ENCODE results near the gene EMP2. TPM values are rescaled to one million over a fixed set of nuclear protein-coding genes. Genes with fewer than 3 reads are reported as not detected.

Gene EMP2
- polyA plus RNA-seq, 1 donor = 17.0 TPM

DNA sequence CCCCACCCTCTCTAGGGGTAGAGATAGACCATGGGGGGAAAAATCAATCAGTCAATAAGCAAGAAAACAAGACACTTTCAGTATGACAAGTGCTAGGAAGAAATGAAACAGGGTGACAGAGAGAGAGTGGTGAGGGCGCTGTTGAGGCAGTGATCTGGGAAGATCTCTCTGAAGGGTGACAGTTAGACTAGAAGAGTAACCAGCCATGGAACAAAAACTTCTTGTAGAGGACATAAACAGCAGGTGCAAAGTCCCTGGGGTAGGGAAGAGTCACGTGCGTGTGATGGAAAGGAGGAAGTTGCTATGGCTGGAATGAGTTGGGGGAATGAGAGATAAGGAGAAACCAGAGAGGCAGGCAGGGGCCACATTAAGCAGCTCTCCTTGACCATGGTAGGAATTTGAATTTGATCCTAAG, 16.8 kb upstream of the EMP2 start:
- WGBS (ENCODE audit: insufficient coverage, low lambda C conversion rate) = no CpG with 5 or more reads among the region's 3 CpGs

DNA sequence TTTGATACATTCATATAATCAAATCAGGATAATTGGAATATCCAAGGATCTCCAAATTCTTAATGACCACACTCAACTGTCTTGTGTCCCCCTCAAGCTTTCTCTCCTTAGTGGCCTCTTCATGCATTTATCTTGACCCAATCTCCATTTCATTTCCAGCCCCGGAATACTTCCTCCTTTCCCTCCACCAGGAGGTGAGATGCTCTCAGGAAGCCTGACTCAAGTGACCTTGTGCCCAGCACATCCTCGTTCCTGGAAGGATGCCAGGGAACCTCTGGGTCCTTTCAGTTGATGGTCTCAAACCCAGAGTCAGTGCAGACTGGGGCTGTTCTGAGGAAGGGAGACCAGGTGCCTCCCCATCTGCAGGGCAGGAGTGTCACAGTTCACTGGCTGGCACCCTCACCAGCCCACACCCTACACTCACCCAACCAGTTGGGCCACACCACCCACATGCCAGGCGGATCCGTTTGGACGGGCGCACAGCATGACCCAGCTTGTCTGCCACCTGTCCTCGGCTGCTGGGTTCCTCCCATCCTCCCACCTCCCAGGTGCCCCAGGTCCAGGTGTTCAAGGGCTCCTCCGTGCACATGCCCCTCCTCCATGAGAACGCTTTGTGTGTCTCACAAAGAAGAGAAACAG, 14.0 kb upstream of the EMP2 start:
- H3K9me3 ChIP-seq (ENCODE audit: control insufficient read depth, low read depth, low read length) = no peaks in the 10 kb centered on the region
- WGBS (ENCODE audit: insufficient coverage, low lambda C conversion rate) = no CpG with 5 or more reads among the region's 9 CpGs
- no peak overlapping the region for H3K4me3 ChIP-seq (ENCODE audit: low read length)
- H3K27ac ChIP-seq (ENCODE audit: low read length) = no peak overlapping the region
- peaks cover 3% of the 10 kb centered on the region for H3K27me3 ChIP-seq (ENCODE audit: control insufficient read depth, insufficient read depth, low read length)
- no peaks in the 10 kb centered on the region for H3K4me1 ChIP-seq (ENCODE audit: control insufficient read depth, insufficient read depth, low read length)
- DNase-seq = peak in 1 of 2 donors; percentile 33
- no peaks in the 10 kb centered on the region for H3K36me3 ChIP-seq (ENCODE audit: control insufficient read depth, insufficient read depth, low read length)

More for the DNA sequence above, 16.8 kb upstream of the EMP2 start:
- Histone ChIP-seq H3K36me3 (ENCODE audit: control insufficient read depth, insufficient read depth, low read length) (no peaks in the 10 kb centered on the region), H3K9me3 (ENCODE audit: control insufficient read depth, low read depth, low read length) (no peaks in the 10 kb centered on the region), H3K4me1 (ENCODE audit: control insufficient read depth, insufficient read depth, low read length) (no peaks in the 10 kb centered on the region), H3K27ac (ENCODE audit: low read length) (no peak overlapping the region), H3K4me3 (ENCODE audit: low read length) (no peak overlapping the region), H3K27me3 (ENCODE audit: control insufficient read depth, insufficient read depth, low read length) (no peaks in the 10 kb centered on the region)
- no peak for DNase-seq

DNA sequence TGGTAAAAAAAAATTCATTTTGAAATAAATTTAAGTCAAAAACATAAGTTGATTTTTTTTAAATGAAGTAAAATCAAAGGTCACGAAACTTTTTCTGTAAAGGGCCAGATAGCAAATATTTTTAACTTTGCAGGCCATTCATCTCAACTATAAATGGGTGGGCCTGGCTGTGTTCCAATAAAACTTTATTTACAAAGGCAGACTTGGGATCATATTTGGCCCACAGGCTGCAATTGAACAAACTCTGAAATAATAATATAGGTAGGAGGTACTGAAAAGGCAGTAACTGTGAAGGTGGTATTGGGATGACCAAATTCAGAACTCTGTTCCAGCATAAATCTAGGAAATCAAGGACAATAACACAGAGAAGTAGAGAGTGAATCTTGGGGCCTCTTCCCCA, 12.2 kb upstream of the EMP2 start:
- 100% methylated on average over 1 of the region's 1 CpG for WGBS (ENCODE audit: insufficient coverage, low lambda C conversion rate)
- Histone ChIP-seq H3K4me1 (ENCODE audit: control insufficient read depth, insufficient read depth, low read length) (no peaks in the 10 kb centered on the region), H3K4me3 (ENCODE audit: low read length) (no peak overlapping the region), H3K27ac (ENCODE audit: low read length) (no peak overlapping the region), H3K9me3 (ENCODE audit: control insufficient read depth, low read depth, low read length) (no peaks in the 10 kb centered on the region), H3K27me3 (ENCODE audit: control insufficient read depth, insufficient read depth, low read length) (peaks cover 4% of the 10 kb centered on the region), H3K36me3 (ENCODE audit: control insufficient read depth, insufficient read depth, low read length) (no peaks in the 10 kb centered on the region)
- no peak for DNase-seq

DNA sequence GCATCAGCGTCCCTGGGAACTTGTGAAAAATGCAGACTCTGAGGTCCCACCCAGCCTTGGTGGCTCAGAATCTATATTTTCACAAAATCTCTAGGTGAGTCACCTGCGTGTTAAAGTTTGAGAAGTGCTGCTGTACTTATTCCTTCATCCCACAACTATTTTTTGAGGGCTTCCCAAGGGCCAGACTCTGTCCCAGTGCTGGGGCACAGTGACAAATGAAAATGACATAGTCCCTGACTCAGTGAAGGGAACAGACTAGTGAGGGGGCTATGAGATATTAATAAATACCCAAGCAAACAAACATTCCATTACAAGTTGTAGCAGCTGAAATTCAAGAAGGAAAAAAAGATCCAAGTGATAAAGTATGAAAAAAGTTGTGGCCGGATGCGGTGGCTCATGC, 9.9 kb upstream of the EMP2 start:
- no peak for DNase-seq

DNA sequence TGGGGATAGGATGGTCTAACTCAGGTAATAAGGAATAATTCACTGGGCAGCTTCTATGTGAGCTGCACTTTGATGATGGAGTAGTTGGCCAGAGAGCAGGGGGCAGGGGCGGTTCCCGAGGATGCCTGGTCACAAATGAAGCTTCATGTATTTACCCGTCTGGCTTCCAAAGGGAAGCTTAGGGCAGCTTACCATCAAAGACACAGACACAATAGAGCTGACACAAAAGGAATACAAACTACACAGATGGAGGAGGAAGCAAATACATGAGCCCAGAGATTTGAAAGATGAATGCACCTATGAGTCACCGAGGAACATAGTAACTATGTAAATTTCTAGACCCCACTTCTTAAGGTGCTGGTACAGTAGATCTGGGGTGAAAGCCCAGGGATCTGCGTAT, 8.7 kb upstream of the EMP2 start:
- no peak overlapping the region for H3K27ac ChIP-seq (ENCODE audit: low read length)
- H3K36me3 ChIP-seq (ENCODE audit: control insufficient read depth, insufficient read depth, low read length) = no peaks in the 10 kb centered on the region
- peaks cover 4% of the 10 kb centered on the region for H3K27me3 ChIP-seq (ENCODE audit: control insufficient read depth, insufficient read depth, low read length)
- no peaks in the 10 kb centered on the region for H3K9me3 ChIP-seq (ENCODE audit: control insufficient read depth, low read depth, low read length)
- H3K4me1 ChIP-seq (ENCODE audit: control insufficient read depth, insufficient read depth, low read length) = no peaks in the 10 kb centered on the region
- no CpG with 5 or more reads among the region's 5 CpGs for WGBS (ENCODE audit: insufficient coverage, low lambda C conversion rate)
- DNase-seq = no peak
- no peak overlapping the region for H3K4me3 ChIP-seq (ENCODE audit: low read length)

More for the DNA sequence above, 9.9 kb upstream of the EMP2 start:
- Histone ChIP-seq H3K27ac (ENCODE audit: low read length) (no peak overlapping the region), H3K9me3 (ENCODE audit: control insufficient read depth, low read depth, low read length) (no peaks in the 10 kb centered on the region), H3K27me3 (ENCODE audit: control insufficient read depth, insufficient read depth, low read length) (peaks cover 4% of the 10 kb centered on the region), H3K36me3 (ENCODE audit: control insufficient read depth, insufficient read depth, low read length) (no peaks in the 10 kb centered on the region), H3K4me3 (ENCODE audit: low read length) (no peak overlapping the region), H3K4me1 (ENCODE audit: control insufficient read depth, insufficient read depth, low read length) (no peaks in the 10 kb centered on the region)
- no CpG with 5 or more reads among the region's 4 CpGs for WGBS (ENCODE audit: insufficient coverage, low lambda C conversion rate)

DNA sequence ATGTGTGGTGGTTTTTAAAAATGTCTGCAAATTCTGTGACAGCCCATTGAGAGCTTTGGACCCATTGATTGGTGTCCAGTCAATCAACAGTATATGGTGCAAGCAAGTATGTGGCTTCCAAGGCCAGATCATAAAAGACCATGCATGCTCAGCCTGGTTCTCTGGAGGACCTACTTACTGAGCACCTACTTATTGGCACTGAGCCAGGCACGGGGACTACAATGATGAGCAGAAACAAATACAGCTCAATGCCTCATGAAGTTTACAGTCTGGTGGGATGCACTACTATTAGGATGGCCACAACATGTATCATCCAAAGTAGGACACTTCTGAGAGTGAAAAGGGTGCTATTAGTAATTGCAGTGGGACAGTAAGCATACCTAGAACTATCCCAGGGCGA, 7.2 kb upstream of the EMP2 start:
- Histone ChIP-seq H3K9me3 (ENCODE audit: control insufficient read depth, low read depth, low read length) (no peaks in the 10 kb centered on the region), H3K4me1 (ENCODE audit: control insufficient read depth, insufficient read depth, low read length) (no peaks in the 10 kb centered on the region), H3K36me3 (ENCODE audit: control insufficient read depth, insufficient read depth, low read length) (no peaks in the 10 kb centered on the region), H3K4me3 (ENCODE audit: low read length) (no peak overlapping the region), H3K27me3 (ENCODE audit: control insufficient read depth, insufficient read depth, low read length) (peaks cover 6% of the 10 kb centered on the region), H3K27ac (ENCODE audit: low read length) (no peak overlapping the region)
- no peak for DNase-seq
- no CpG with 5 or more reads among the region's 2 CpGs for WGBS (ENCODE audit: insufficient coverage, low lambda C conversion rate)

DNA sequence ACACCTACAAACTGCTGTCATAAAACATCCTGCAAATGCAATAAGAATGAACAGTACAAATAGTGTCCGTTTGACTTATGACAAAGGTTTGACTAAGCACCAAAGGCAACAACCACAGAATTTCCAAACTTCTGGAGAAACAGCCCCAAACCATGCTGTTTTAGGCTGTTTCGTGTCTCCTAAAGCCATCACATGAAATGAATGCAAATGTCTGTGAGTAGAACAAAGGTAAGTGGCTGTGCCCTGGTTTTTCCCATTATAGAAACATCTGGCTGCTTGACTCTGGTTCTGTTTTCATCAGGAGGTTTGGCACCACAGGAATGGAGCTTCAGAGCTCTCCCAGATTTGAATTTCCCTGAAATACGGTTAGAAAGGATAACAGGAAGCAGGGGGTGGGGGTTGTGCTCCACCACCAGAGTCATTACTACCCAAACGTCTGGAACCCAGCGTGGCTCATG, 4.6 kb upstream of the EMP2 start:
- peaks cover 6% of the 10 kb centered on the region for H3K27me3 ChIP-seq (ENCODE audit: control insufficient read depth, insufficient read depth, low read length)
- no peak overlapping the region for H3K27ac ChIP-seq (ENCODE audit: low read length)
- H3K9me3 ChIP-seq (ENCODE audit: control insufficient read depth, low read depth, low read length) = no peaks in the 10 kb centered on the region
- no peak overlapping the region for H3K4me3 ChIP-seq (ENCODE audit: low read length)
- no peak for DNase-seq
- H3K36me3 ChIP-seq (ENCODE audit: control insufficient read depth, insufficient read depth, low read length) = no peaks in the 10 kb centered on the region
- no peaks in the 10 kb centered on the region for H3K4me1 ChIP-seq (ENCODE audit: control insufficient read depth, insufficient read depth, low read length)
- no CpG with 5 or more reads among the region's 5 CpGs for WGBS (ENCODE audit: insufficient coverage, low lambda C conversion rate)

DNA sequence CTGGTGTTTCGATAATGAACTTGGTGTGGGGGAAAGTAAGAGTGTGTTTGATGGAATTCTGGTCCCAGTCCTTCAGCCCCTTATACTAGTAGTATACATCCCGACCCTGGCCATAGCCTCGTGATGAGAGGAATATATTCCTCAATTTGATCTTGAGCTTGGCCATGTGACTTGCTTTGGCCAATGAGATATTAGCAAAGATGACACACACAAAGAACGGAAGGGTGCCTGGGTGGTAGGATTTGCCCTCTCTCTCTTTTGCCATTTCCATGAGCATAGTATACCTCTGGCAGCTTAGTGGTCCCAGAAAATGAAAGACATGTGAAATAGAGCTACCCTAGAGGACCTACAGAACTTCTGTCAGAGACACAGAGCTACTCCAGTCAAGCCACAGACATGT, 2.9 kb upstream of the EMP2 start:
- no peak overlapping the region for H3K4me3 ChIP-seq (ENCODE audit: low read length)
- DNase-seq = no peak
- H3K4me1 ChIP-seq (ENCODE audit: control insufficient read depth, insufficient read depth, low read length) = peaks cover 10% of the 10 kb centered on the region
- H3K9me3 ChIP-seq (ENCODE audit: control insufficient read depth, low read depth, low read length) = no peaks in the 10 kb centered on the region
- H3K27ac ChIP-seq (ENCODE audit: low read length) = no peak overlapping the region
- H3K36me3 ChIP-seq (ENCODE audit: control insufficient read depth, insufficient read depth, low read length) = no peaks in the 10 kb centered on the region
- 82% methylated on average over 3 of the region's 4 CpGs for WGBS (ENCODE audit: insufficient coverage, low lambda C conversion rate)
- H3K27me3 ChIP-seq (ENCODE audit: control insufficient read depth, insufficient read depth, low read length) = peaks cover 2% of the 10 kb centered on the region

DNA sequence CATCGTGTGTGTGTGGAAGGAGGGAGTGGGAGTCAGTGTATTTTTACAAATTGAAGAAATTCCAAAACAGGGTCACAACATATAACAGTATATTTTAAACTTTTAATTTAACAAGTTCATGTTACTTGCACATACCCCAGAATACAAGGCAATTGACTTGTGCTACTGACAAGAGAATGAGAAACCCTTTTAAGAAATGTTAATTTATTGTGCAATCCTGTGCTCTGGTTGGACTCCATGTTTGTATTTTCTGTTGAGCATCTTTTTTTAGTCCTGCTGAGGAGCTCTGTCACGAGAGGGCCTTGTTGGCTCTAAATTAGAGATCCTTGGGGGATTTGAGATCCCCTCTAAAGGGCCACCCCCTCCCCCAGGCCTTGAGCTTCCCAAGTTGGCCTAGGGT, 1.1 kb upstream of the EMP2 start:
- Histone ChIP-seq H3K4me1 (ENCODE audit: control insufficient read depth, insufficient read depth, low read length) (peaks cover 14% of the 10 kb centered on the region), H3K27me3 (ENCODE audit: control insufficient read depth, insufficient read depth, low read length) (peaks cover 2% of the 10 kb centered on the region), H3K36me3 (ENCODE audit: control insufficient read depth, insufficient read depth, low read length) (no peaks in the 10 kb centered on the region), H3K4me3 (ENCODE audit: low read length) (no peak overlapping the region), H3K9me3 (ENCODE audit: control insufficient read depth, low read depth, low read length) (no peaks in the 10 kb centered on the region), H3K27ac (ENCODE audit: low read length) (no peak overlapping the region)
- WGBS (ENCODE audit: insufficient coverage, low lambda C conversion rate) = no CpG with 5 or more reads among the region's 2 CpGs
- DNase-seq = no peak

DNA sequence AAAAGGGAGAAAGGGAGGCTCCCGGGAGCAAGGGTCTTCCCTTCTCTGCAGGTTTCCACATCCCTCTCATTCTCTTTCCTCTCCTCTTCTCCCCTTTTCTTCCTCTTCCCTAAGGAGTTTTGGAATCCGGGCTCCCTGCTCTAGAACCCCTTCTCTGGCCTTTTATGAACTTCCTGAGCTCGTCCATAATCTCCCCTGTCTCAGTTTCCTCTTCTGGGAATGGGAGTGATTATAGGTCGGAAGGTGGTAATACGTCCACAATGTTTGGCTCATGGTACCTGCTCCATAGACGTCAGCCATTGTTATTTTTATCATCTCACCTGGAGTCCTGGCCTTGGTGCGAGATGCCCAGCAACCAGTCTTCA, 467 bp upstream of the EMP2 start:
- peaks cover 14% of the 10 kb centered on the region for H3K4me1 ChIP-seq (ENCODE audit: control insufficient read depth, insufficient read depth, low read length)
- peak overlapping the region; percentile 29 for H3K27ac ChIP-seq (ENCODE audit: low read length)
- no peak for DNase-seq
- H3K27me3 ChIP-seq (ENCODE audit: control insufficient read depth, insufficient read depth, low read length) = peaks cover 2% of the 10 kb centered on the region
- H3K9me3 ChIP-seq (ENCODE audit: control insufficient read depth, low read depth, low read length) = no peaks in the 10 kb centered on the region
- H3K36me3 ChIP-seq (ENCODE audit: control insufficient read depth, insufficient read depth, low read length) = no peaks in the 10 kb centered on the region
- peak overlapping the region; percentile 69 for H3K4me3 ChIP-seq (ENCODE audit: low read length)
- 0% methylated on average over 1 of the region's 7 CpGs for WGBS (ENCODE audit: insufficient coverage, low lambda C conversion rate)

DNA sequence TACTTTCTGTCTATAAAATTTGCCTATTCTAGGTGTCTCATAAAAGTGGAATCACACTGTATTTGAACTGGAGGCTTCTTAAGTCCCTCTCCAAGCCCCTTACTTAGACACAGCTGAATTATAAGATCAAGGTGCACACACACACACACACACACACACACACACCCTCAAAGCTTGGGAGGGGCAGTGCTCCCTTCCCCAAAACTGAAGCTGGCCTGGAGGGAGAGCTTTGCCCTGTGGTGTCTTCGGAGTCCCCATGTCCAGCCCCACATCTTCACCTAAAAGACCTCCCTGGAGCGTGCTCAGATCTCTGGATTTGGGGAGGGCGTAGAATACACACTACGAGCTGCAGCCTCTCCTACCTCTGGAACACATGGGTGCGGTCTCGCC, 828 bp downstream of the EMP2 start:
- H3K4me1 ChIP-seq (ENCODE audit: control insufficient read depth, insufficient read depth, low read length) = peaks cover 14% of the 10 kb centered on the region

More for the DNA sequence above, 828 bp downstream of the EMP2 start:
- Histone ChIP-seq H3K27ac (ENCODE audit: low read length) (no peak overlapping the region), H3K36me3 (ENCODE audit: control insufficient read depth, insufficient read depth, low read length) (no peaks in the 10 kb centered on the region), H3K4me3 (ENCODE audit: low read length) (peak overlapping the region; percentile 69), H3K9me3 (ENCODE audit: control insufficient read depth, low read depth, low read length) (no peaks in the 10 kb centered on the region), H3K27me3 (ENCODE audit: control insufficient read depth, insufficient read depth, low read length) (peaks cover 2% of the 10 kb centered on the region)
- WGBS (ENCODE audit: insufficient coverage, low lambda C conversion rate) = no CpG with 5 or more reads among the region's 6 CpGs
- DNase-seq = no peak
